ENCODE measurements around the gene JAK1. TPM values are rescaled to one million over a fixed set of nuclear protein-coding genes. Genes with fewer than 3 reads are reported as not detected.

The JAK1 gene
- polyA plus RNA-seq, 1 donor from 2014 or later: 26.8 TPM

GRCh38 chr1:64854674-64855073 lies 111.7 kb downstream of the JAK1 start:
- TF ChIP-seq SMC3 (conservative IDR thresholded peaks at IDR 0.05; ENCODE audit: poor library complexity) (no peak), TAF1 (IDR thresholded peaks at IDR 0.05; ENCODE audit: low read depth) (no peak), CTCF (IDR thresholded peaks at IDR 0.05; ENCODE audit: poor library complexity, severe bottlenecking) (no peak), REST (IDR thresholded peaks at IDR 0.05; ENCODE audit: borderline replicate concordance) (no peak), RAD21 (conservative IDR thresholded peaks at IDR 0.05) (no peak), EZH2 (IDR thresholded peaks at IDR 0.05; ENCODE audit: borderline replicate concordance, insufficient read depth, low read length, poor library complexity, severe bottlenecking) (no peak), POLR2AphosphoS5 (IDR thresholded peaks at IDR 0.05) (no peak), EP300 (conservative IDR thresholded peaks at IDR 0.05; ENCODE audit: poor library complexity, severe bottlenecking) (no peak), MXI1 (conservative IDR thresholded peaks at IDR 0.05; ENCODE audit: poor library complexity, severe bottlenecking) (no peak)
- H3K36me3 ChIP-seq (ENCODE audit: insufficient read depth, low read length): peaks cover 5% of the 10 kb centered on the region

GRCh38 chr1:64851664-64852063 lies 114.7 kb downstream of the JAK1 start:
- Histone ChIP-seq H3K4me2 (ENCODE audit: low read length) (no peak overlapping the region), H3K9ac (ENCODE audit: low read length) (no peak overlapping the region), H2AFZ (ENCODE audit: low read depth, low read length) (no peak overlapping the region), H3K9me2 (ENCODE audit: insufficient read depth, low read length) (no peaks in the 10 kb centered on the region), H3K27ac (ENCODE audit: low read length) (no peak overlapping the region), H3K4me3 (ENCODE audit: low read length) (no peak overlapping the region), H3K79me2 (replicated peaks; ENCODE audit: insufficient read depth, low read length) (no peaks in the 10 kb centered on the region), H3K9me3 (ENCODE audit: low read length) (no peaks in the 10 kb centered on the region), H3F3A (ENCODE audit: insufficient read depth, low read length, poor library complexity, severe bottlenecking) (no peaks in the 10 kb centered on the region), H3K27me3 (ENCODE audit: insufficient read depth, low read depth, low read length) (no peaks in the 10 kb centered on the region), H3K36me3 (ENCODE audit: insufficient read depth, low read length) (peaks cover 5% of the 10 kb centered on the region), H4K20me1 (ENCODE audit: insufficient read depth) (no peaks in the 10 kb centered on the region)
- TF ChIP-seq CTCF (IDR thresholded peaks at IDR 0.05; ENCODE audit: poor library complexity, severe bottlenecking): no peak

More at GRCh38 chr1:64854674-64855073, 111.7 kb downstream of the JAK1 start:
- no peak overlapping the region for H2AFZ ChIP-seq (ENCODE audit: low read depth, low read length)
- H3K9me2 ChIP-seq (ENCODE audit: insufficient read depth, low read length): no peaks in the 10 kb centered on the region
- no peaks in the 10 kb centered on the region for H3F3A ChIP-seq (ENCODE audit: insufficient read depth, low read length, poor library complexity, severe bottlenecking)
- H3K4me3 ChIP-seq (ENCODE audit: low read length): no peak overlapping the region
- no peaks in the 10 kb centered on the region for H3K79me2 ChIP-seq (replicated peaks; ENCODE audit: insufficient read depth, low read length)
- no peak overlapping the region for H3K4me2 ChIP-seq (ENCODE audit: low read length)
- no peak overlapping the region for H3K9ac ChIP-seq (ENCODE audit: low read length)
- H4K20me1 ChIP-seq (ENCODE audit: insufficient read depth): no peaks in the 10 kb centered on the region
- no peak overlapping the region for H3K27ac ChIP-seq (ENCODE audit: low read length)
- no peaks in the 10 kb centered on the region for H3K9me3 ChIP-seq (ENCODE audit: low read length)
- H3K27me3 ChIP-seq (ENCODE audit: insufficient read depth, low read depth, low read length): no peaks in the 10 kb centered on the region
